ENCODE measurements around the gene SEC14L6.

Gene SEC14L6

GRCh38 chr22:30531651-30532608, 14.6 kb downstream of the SEC14L6 start:
- no peak for DNase-seq

GRCh38 chr22:30526656-30527055, 19.9 kb downstream of the SEC14L6 start:
- no peak for DNase-seq

- DNase-seq: no peak
Measured at GRCh38 chr22:30523646-30524489, 22.7 kb downstream of the SEC14L6 start.

- no peak for DNase-seq
Measured at GRCh38 chr22:30521368-30522156, 25.0 kb downstream of the SEC14L6 start.

- DNase-seq: no peak
Measured at GRCh38 chr22:30519842-30520425, 26.6 kb downstream of the SEC14L6 start.

GRCh38 chr22:30516731-30517130, 29.8 kb downstream of the SEC14L6 start:
- no peak for DNase-seq

GRCh38 chr22:30516273-30516672, 30.3 kb downstream of the SEC14L6 start:
- DNase-seq: no peak

- no peak for DNase-seq
Measured at GRCh38 chr22:30514252-30514651, 32.3 kb downstream of the SEC14L6 start.

- no peak for DNase-seq
Measured at GRCh38 chr22:30513462-30513861, 33.1 kb downstream of the SEC14L6 start.

- no peak for DNase-seq
Measured at GRCh38 chr22:30511911-30512310, 34.6 kb downstream of the SEC14L6 start.

GRCh38 chr22:30511109-30511508, 35.4 kb downstream of the SEC14L6 start:
- DNase-seq: no peak

GRCh38 chr22:30508216-30508615, 38.3 kb downstream of the SEC14L6 start:
- DNase-seq: no peak

- DNase-seq: no peak
Measured at GRCh38 chr22:30507670-30508069, 38.9 kb downstream of the SEC14L6 start.

- DNase-seq: no peak
Measured at GRCh38 chr22:30506507-30506968, 40.0 kb downstream of the SEC14L6 start.

GRCh38 chr22:30503551-30503950, 43.0 kb downstream of the SEC14L6 start:
- DNase-seq: no peak

- no peak for DNase-seq
Measured at GRCh38 chr22:30502911-30503310, 43.6 kb downstream of the SEC14L6 start.

GRCh38 chr22:30502153-30502552, 44.4 kb downstream of the SEC14L6 start:
- DNase-seq: no peak

GRCh38 chr22:30500628-30501027, 45.9 kb downstream of the SEC14L6 start:
- no peak for DNase-seq

GRCh38 chr22:30497466-30498150, 48.9 kb downstream of the SEC14L6 start:
- DNase-seq: no peak

GRCh38 chr22:30495041-30495784, 51.3 kb downstream of the SEC14L6 start:
- no peak for DNase-seq

GRCh38 chr22:30492144-30492543, 54.4 kb downstream of the SEC14L6 start:
- no peak for DNase-seq

Data from activated naive CD4-positive, alpha-beta T cell treated with Interleukin-2 at 50 U/mL for 16 hours (primary cell).